Measurements from ENCODE around the gene CDC42BPA.

- TF ChIP-seq CTCF (IDR thresholded peaks at IDR 0.05; ENCODE audit: extremely low read depth in 1 of 2, insufficient read depth in 1 of 2, low read depth in 1 of 2, low read length in 2 of 2) (no peak), EZH2 (IDR thresholded peaks at IDR 0.05; ENCODE audit: borderline replicate concordance, low read depth, low read length, severe bottlenecking) (no peak), FOS (IDR thresholded peaks at IDR 0.05; ENCODE audit: borderline replicate concordance, insufficient read depth, low read length) (no peak), MAX (IDR thresholded peaks at IDR 0.05; ENCODE audit: insufficient read depth, insufficient read length) (no peak), POLR2A (IDR thresholded peaks at IDR 0.05; ENCODE audit: low read depth, low read length) (no peak), GATA2 (IDR thresholded peaks at IDR 0.05; ENCODE audit: insufficient read depth, insufficient read length, low read depth, low read length) (no peak), JUN (IDR thresholded peaks at IDR 0.05; ENCODE audit: borderline replicate concordance, insufficient read depth, insufficient read length, low read depth) (no peak)
Observed at GRCh38 chr1:227092069-227092468, 226.2 kb downstream of the CDC42BPA start.

All from endothelial cell of umbilical vein (primary cell).